RWPE1 (cell line): ENCODE measurements around the gene SPATA6.

Experiments used
- CTCF ChIA-PET: fragments of 350-600 bp; sonication (Branson Sonifier 250); formaldehyde crosslinking; extraction: SDS; loops from one replicate; lab custom pipeline; 2021; lab: Yijun Ruan, JAX
- POLR2A ChIA-PET: fragments of 400-600 bp; formaldehyde crosslinking; extraction: SDS; loops from one replicate; lab custom pipeline; 2020; ENCODE audit warnings: antibody characterized with exemption; ENCODE audit not compliant: low non-redundant PET; lab: Yijun Ruan, JAX
- DNase-seq: peaks from one replicate; pipeline ENCODE4 v3.0.0; 2012; ENCODE audit warnings: low spot score
- H3K27ac ChIP-seq: fragments of 450-650 bp; 2 replicates; pipeline ENCODE4 v1.5.1; 2017
- CTCF ChIP-seq: fragments of 450-650 bp; conservative IDR thresholded peaks from 2 replicates; pipeline ENCODE4 v1.5.1; 2017; ENCODE audit warnings: low read depth, mild to moderate bottlenecking

SPATA6 gene

DNA sequence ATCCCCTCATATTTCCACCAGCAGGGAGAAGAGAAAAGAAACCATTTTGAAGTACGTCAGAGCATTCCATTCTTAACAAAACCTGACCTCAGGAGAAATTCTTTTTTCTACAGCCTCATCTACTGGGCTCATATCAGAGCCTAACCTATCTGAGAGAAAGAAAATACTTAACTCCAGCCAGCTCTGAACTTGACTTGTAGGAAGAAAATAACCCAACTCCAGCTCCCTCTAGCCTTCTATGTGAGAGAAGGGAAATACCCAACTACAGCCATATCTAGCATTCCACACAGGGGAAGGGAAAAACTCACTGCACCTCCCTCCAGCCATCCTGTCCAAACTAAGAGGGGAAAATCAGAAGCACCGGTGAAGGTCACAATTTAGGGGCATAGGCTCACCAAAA, 57.7 kb downstream of the SPATA6 start:
- ChIA-PET CTCF (no interaction called here), POLR2A (no interaction called here)
- no peak overlapping the region for H3K27ac ChIP-seq
- no peak for TF ChIP-seq CTCF
- no peak for DNase-seq

- CTCF ChIA-PET = no interaction called here
- POLR2A ChIA-PET = no interaction called here
- no peak overlapping the region for H3K27ac ChIP-seq
- no peak for TF ChIP-seq CTCF
- no peak for DNase-seq
Observed at GRCh38 chr1:48405940-48406339, 66.1 kb downstream of the SPATA6 start.

- no peak overlapping the region for H3K27ac ChIP-seq
- TF ChIP-seq CTCF = no peak
- CTCF ChIA-PET = no interaction called here
- DNase-seq = no peak
- POLR2A ChIA-PET = no interaction called here
Observed at GRCh38 chr1:48405400-48405799, 66.6 kb downstream of the SPATA6 start.

- ChIA-PET CTCF (interaction anchor here (0.6 kb wide), 1 partner anchor 27 kb away, joined by 3 read pairs; no protein-coding TSS in a partner anchor), POLR2A (no interaction called here)
- H3K27ac ChIP-seq = no peak overlapping the region
- DNase-seq = no peak
- TF ChIP-seq CTCF = no peak
Observed at GRCh38 chr1:48402599-48402998, 69.4 kb downstream of the SPATA6 start.

DNA sequence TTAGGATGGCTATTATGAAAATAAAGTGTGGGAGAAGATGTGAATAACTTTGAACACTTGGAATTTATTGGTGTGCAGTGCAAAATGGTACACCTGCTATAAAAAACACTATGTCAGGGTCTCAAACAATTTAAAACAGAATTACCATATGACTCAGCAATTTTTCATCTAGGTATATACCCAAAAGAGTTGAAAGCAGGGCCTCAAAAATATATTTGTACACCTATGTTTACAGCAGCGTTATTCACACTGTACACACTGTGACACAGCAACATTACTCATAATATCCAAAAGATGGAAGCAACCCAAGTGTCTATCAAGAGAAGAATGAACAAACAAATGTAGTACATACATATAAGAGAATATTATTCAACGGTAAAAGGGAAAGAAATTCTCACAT, 75.8 kb downstream of the SPATA6 start:
- ChIA-PET POLR2A (no interaction called here), CTCF (no interaction called here)
- DNase-seq = no peak
- no peak overlapping the region for H3K27ac ChIP-seq
- TF ChIP-seq CTCF = no peak

DNA sequence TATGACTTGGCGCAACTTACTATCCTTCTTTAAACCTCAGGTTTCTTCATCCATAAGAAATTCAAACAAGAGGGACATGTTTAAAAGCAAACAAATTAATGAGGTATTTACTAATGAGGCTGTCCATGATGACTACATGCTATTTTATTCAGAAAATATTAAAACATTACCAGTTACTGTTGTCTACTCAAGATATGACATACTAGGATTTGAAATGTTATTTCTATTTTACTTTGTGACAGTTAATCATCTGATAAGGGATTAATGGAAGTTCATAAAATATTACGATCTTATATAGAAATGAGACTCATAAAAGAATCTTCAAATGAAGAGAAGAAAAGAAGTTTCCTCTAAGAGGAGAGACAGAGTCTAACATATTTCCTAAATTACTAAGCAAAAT, 80.1 kb downstream of the SPATA6 start:
- TF ChIP-seq CTCF = no peak
- CTCF ChIA-PET = no interaction called here

GRCh38 chr1:48387409-48387808, 84.6 kb downstream of the SPATA6 start:
- no peak for DNase-seq
- no peak overlapping the region for H3K27ac ChIP-seq
- TF ChIP-seq CTCF = no peak
- CTCF ChIA-PET = no interaction called here
- POLR2A ChIA-PET = no interaction called here

More for the DNA sequence above, 80.1 kb downstream of the SPATA6 start:
- POLR2A ChIA-PET = no interaction called here
- no peak for DNase-seq
- H3K27ac ChIP-seq = no peak overlapping the region
